Panc1 (cell line): ENCODE measurements around the gene CA9. TPM values are rescaled to one million over a fixed set of nuclear protein-coding genes. Genes with fewer than 3 reads are reported as not detected.

Experiments
- ATAC-seq: fragments of 200-7000 bp; cut with Tn5 transposase; 2 replicates; pipeline ENCODE4 v1.9.1; 2020; ENCODE audit warnings: mild to moderate bottlenecking, moderate library complexity
- BruUV-seq: library from RNA; stranded (reverse); fragments of 400-500 nt; replicated peaks from 2 replicates; lab custom pipeline; 2021; lab: Mats Ljungman, UMichigan
- CTCF ChIA-PET: fragments of 300-600 bp; sonication (Branson Sonifier 250); formaldehyde crosslinking; loops from one replicate; lab custom pipeline; 2022; ENCODE audit warnings: antibody characterized with exemption; lab: Charles Lee
- POLR2A ChIA-PET: fragments of 300-600 bp; sonication (Branson Sonifier 250); formaldehyde crosslinking; loops from one replicate; lab custom pipeline; 2022; ENCODE audit warnings: antibody characterized with exemption; lab: Charles Lee
- DNase-seq: peaks from one replicate; pipeline ENCODE4 v3.0.0-alpha.2; 2010; ENCODE audit warnings: low read depth, low spot score
- H3K27ac ChIP-seq: 2 replicates; pipeline ENCODE4 v1.5.1; 2011; ENCODE audit warnings: mild to moderate bottlenecking, low read length, inconsistent platforms
- H3K27me3 ChIP-seq: fragments of 200-500 bp; sonication (Bioruptor generic); 2 replicates; pipeline ENCODE4 v1.6.0; 2014; ENCODE audit warnings: low read length, inconsistent platforms; ENCODE audit not compliant: control insufficient read depth, insufficient read depth
- H3K36me3 ChIP-seq: fragments of 200-500 bp; sonication (Bioruptor generic); 2 replicates; pipeline ENCODE4 v1.5.1; 2014; ENCODE audit warnings: inconsistent platforms, mild to moderate bottlenecking, low read length, moderate library complexity; ENCODE audit not compliant: control insufficient read depth, insufficient read depth
- H3K4me1 ChIP-seq: 2 replicates; pipeline ENCODE4 v1.5.1; 2011; ENCODE audit warnings: inconsistent platforms, mild to moderate bottlenecking, low read length, moderate library complexity; ENCODE audit not compliant: control insufficient read depth, insufficient read depth
- H3K4me3 ChIP-seq, 2 experiments: 2 replicates each; pipeline ENCODE4 v1.5.1; 2011 to 2012; ENCODE audit warnings: low read depth in 2 of 2, low read length in 2 of 2, mild to moderate bottlenecking in 2 of 2, inconsistent platforms in 1 of 2, moderate library complexity in 1 of 2
- H3K9me3 ChIP-seq: fragments of 200-500 bp; sonication (Bioruptor generic); 2 replicates; pipeline ENCODE4 v1.5.1; 2014; ENCODE audit warnings: low read depth, mild to moderate bottlenecking, inconsistent platforms, low read length, moderate library complexity; ENCODE audit not compliant: control insufficient read depth, insufficient read depth
- CTCF ChIP-seq: fragments of 450-650 bp; IDR thresholded peaks from 2 replicates; pipeline ENCODE4 v1.5.1; 2017; ENCODE audit warnings: mild to moderate bottlenecking
- POLR2AphosphoS5 ChIP-seq: IDR thresholded peaks from 2 replicates; pipeline ENCODE4 v1.6.1; 2012; ENCODE audit warnings: mild to moderate bottlenecking, low read depth, low read length, moderate library complexity
- REST ChIP-seq, 2 experiments: IDR thresholded peaks; 2 replicates each; pipeline ENCODE4 v1.6.1; 2011 to 2012; ENCODE audit warnings: low read depth in 2 of 2, control low read depth in 1 of 2, low read length in 1 of 2, mild to moderate bottlenecking in 1 of 2, moderate library complexity in 1 of 2; ENCODE audit not compliant: insufficient read depth in 1 of 2
- SIN3A ChIP-seq: IDR thresholded peaks from 2 replicates; pipeline ENCODE4 v1.6.1; 2012; ENCODE audit warnings: low read depth, mild to moderate bottlenecking, low read length, moderate library complexity, borderline replicate concordance; ENCODE audit not compliant: insufficient read depth
- TCF7L2 ChIP-seq: IDR thresholded peaks from 2 replicates; pipeline ENCODE4 v1.6.1; 2011; ENCODE audit warnings: mild to moderate bottlenecking, low read depth, low read length, inconsistent platforms
- in situ Hi-C: cut with HindIII; loops from 2 replicates; pipeline ENCODE4 v1.10.0; 2016; ENCODE audit warnings: low sequenced_read_pairs, low pct_unique_long_range_greater_than_20kb
- intact Hi-C: fragments of 100-400 bp; cut with micrococcal nuclease; formaldehyde crosslinking; loops from one replicate; pipeline ENCODE4 v1.10.0; 2022; ENCODE audit not compliant: unreplicated experiment
- total RNA-seq: library from RNA; stranded (reverse); gene quantifications from one replicate; pipeline ENCODE4 v1.2.1, GENCODE V29; 2021; ENCODE audit not compliant: unreplicated experiment

CA9 gene
- total RNA-seq, 1 experiment from 2014 or later, result 0.31 TPM

GRCh38 chr9:35656348-35656747 lies 17.4 kb upstream of the CA9 start:
- in situ Hi-C loops (no loop called here), intact Hi-C loops (loop anchor here (5.0 to 10.0 kb wide), 3 partner anchors 36 to 158 kb away; partner anchors contain the start of genes HINT2 and SPAG8)
- POLR2A ChIA-PET, result interaction anchor here (0.6 kb wide), 1 partner anchor 30 kb away, joined by 14 read pairs; no protein-coding TSS in a partner anchor
- Histone ChIP-seq H3K4me3 (peak overlapping the region in 1 of 2 experiments; percentile 70; a peak in 1 of 4 replicates), H3K4me1 (peaks cover 27% of the 10 kb centered on the region), H3K27me3 (no peaks in the 10 kb centered on the region), H3K27ac (no peak overlapping the region), H3K36me3 (peaks cover 2% of the 10 kb centered on the region), H3K9me3 (no peaks in the 10 kb centered on the region)
- no peak for TF ChIP-seq REST (IDR thresholded peaks at IDR 0.05; ENCODE audit: insufficient read depth in 1 of 2, low read depth in 2 of 2, low read length in 1 of 2)
- no peak for TF ChIP-seq TCF7L2
- TF ChIP-seq POLR2AphosphoS5, result no peak
- no peak for TF ChIP-seq CTCF
- TF ChIP-seq SIN3A, result no peak
- CTCF ChIA-PET, result no interaction called here
- no TSS peak for BruUV-seq
- DNase-seq, result no peak
- no peak for ATAC-seq

GRCh38 chr9:35656831-35657545 lies 16.7 kb upstream of the CA9 start:
- in situ Hi-C loops, result no loop called here
- Histone ChIP-seq H3K4me3 (peak overlapping the region; percentile 43 to 70), H3K9me3 (no peaks in the 10 kb centered on the region), H3K27ac (peak overlapping the region; percentile 36), H3K36me3 (peaks cover 3% of the 10 kb centered on the region), H3K27me3 (no peaks in the 10 kb centered on the region), H3K4me1 (peaks cover 33% of the 10 kb centered on the region)
- ChIA-PET CTCF (interaction anchor here (1.1 to 1.6 kb wide), 2 partner anchors 33 to 53 kb away, joined by 4 read pairs; partner anchors contain the start of gene TPM2), POLR2A (no interaction called here)
- TF ChIP-seq REST (IDR thresholded peaks at IDR 0.05; ENCODE audit: insufficient read depth in 1 of 2, low read depth in 2 of 2, low read length in 1 of 2), result no peak
- no peak for TF ChIP-seq TCF7L2
- TF ChIP-seq SIN3A, result no peak
- no peak for TF ChIP-seq POLR2AphosphoS5
- no peak for TF ChIP-seq CTCF
- BruUV-seq, result no TSS peak
- intact Hi-C loops, result loop anchor here (5.0 to 10.0 kb wide), 3 partner anchors 35 to 158 kb away; partner anchors contain the start of genes HINT2 and SPAG8
- DNase-seq (no peak), ATAC-seq (peak; percentile 23)
